Measurements from ENCODE around the gene CFAP141. TPM values are rescaled to one million over a fixed set of nuclear protein-coding genes. Genes with fewer than 3 reads are reported as not detected.

CFAP141 gene
- total and polyA plus RNA-seq, 2 of the 13 experiments (the other 11 are each of a cell fraction or from before 2014, with no cell fraction given) = not detected

DNA sequence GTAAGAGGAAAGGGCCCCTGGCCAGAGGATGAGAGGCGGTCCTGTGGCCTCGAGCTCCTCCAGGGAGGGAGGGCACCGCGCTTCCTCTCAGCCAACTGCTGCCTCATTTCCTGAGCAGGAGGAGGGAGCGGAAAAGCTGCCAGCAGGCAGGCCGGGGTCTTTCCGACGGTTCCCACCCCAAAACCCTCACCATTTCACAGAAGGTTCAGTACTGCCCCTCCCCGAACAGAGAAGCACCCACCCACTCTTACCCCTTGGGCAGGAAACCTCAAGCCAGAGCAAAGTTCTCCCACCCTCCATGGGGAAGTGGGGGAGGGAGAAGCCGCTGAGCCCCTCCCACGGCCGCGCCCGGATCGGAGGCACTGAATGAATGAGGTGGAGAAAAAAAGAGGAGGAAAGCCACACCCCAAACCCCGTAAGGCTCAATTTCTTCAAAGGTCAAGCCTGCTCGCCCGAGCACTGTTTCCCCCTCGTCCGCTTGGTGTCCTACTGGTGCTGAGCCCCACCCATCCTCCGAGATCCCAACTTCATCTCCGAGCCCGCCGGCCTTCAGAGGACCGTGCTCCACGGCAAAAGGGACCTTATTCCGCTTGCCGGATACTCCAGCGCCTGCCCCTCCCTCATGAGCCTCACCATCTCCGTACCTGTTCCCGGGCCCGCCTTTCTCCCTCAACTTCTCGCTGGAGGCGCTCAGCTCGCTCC lies 23.6 kb downstream of the CFAP141 start (continued):
- TF ChIP-seq ZNF614 (CRISPR knock-in tag; IDR thresholded peaks at IDR 0.05; ENCODE audit: borderline replicate concordance) (no peak), EEA1 (CRISPR knock-in tag; IDR thresholded peaks at IDR 0.05; ENCODE audit: borderline replicate concordance) (no peak), MXI1 (IDR thresholded peaks at IDR 0.05; ENCODE audit: borderline replicate concordance, low read depth, low read length) (no peak), ZNF234 (CRISPR knock-in tag; conservative IDR thresholded peaks at IDR 0.05) (no peak), ZNF710 (CRISPR knock-in tag; IDR thresholded peaks at IDR 0.05; ENCODE audit: borderline replicate concordance) (peak; percentile 25; the same call in 1 of the 2 replicates), MBNL3 (CRISPR knock-in tag; conservative IDR thresholded peaks at IDR 0.05) (no peak), SMARCC2 (IDR thresholded peaks at IDR 0.05) (no peak), PCBP2 (optimal IDR thresholded peaks at IDR 0.05; ENCODE audit: low read depth, low read length, poor library complexity, severe bottlenecking) (no peak), ZNF143 (CRISPR knock-in tag; IDR thresholded peaks at IDR 0.05) (0 out of 2 replicates have a peak, but pooled peaks have one; percentile 6), THYN1 (CRISPR knock-in tag; IDR thresholded peaks at IDR 0.05; ENCODE audit: borderline replicate concordance, low read depth) (no peak), GMEB2 (CRISPR knock-in tag; IDR thresholded peaks at IDR 0.05; ENCODE audit: low read depth) (no peak), MTA3 (CRISPR knock-in tag; IDR thresholded peaks at IDR 0.05) (no peak), ZFP41 (CRISPR knock-in tag; IDR thresholded peaks at IDR 0.05; ENCODE audit: borderline replicate concordance) (0 out of 2 replicates have a peak, but pooled peaks have one; percentile 10), NFE2 (CRISPR knock-in tag; IDR thresholded peaks at IDR 0.05) (no peak), HNRNPK (IDR thresholded peaks at IDR 0.05; ENCODE audit: low read depth, low read length, poor library complexity, severe bottlenecking) (no peak), ATF1 (CRISPR knock-in tag; IDR thresholded peaks at IDR 0.05) (no peak), RNF2 (conservative IDR thresholded peaks at IDR 0.05; ENCODE audit: low read depth) (no peak), CSRNP1 (CRISPR knock-in tag; IDR thresholded peaks at IDR 0.05) (no peak)
- TF ChIP-seq, protein P1, sequence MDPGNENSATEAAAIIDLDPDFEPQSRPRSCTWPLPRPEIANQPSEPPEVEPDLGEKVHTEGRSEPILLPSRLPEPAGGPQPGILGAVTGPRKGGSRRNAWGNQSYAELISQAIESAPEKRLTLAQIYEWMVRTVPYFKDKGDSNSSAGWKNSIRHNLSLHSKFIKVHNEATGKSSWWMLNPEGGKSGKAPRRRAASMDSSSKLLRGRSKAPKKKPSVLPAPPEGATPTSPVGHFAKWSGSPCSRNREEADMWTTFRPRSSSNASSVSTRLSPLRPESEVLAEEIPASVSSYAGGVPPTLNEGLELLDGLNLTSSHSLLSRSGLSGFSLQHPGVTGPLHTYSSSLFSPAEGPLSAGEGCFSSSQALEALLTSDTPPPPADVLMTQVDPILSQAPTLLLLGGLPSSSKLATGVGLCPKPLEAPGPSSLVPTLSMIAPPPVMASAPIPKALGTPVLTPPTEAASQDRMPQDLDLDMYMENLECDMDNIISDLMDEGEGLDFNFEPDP (CRISPR knock-in tag; conservative IDR thresholded peaks at IDR 0.05) = 0 out of 2 replicates have a peak, but pooled peaks have one; percentile 8
- TF ChIP-seq, protein P2, sequence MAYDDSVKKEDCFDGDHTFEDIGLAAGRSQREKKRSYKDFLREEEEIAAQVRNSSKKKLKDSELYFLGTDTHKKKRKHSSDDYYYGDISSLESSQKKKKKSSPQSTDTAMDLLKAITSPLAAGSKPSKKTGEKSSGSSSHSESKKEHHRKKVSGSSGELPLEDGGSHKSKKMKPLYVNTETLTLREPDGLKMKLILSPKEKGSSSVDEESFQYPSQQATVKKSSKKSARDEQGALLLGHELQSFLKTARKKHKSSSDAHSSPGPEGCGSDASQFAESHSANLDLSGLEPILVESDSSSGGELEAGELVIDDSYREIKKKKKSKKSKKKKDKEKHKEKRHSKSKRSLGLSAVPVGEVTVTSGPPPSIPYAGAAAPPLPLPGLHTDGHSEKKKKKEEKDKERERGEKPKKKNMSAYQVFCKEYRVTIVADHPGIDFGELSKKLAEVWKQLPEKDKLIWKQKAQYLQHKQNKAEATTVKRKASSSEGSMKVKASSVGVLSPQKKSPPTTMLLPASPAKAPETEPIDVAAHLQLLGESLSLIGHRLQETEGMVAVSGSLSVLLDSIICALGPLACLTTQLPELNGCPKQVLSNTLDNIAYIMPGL (CRISPR knock-in tag; IDR thresholded peaks at IDR 0.05; ENCODE audit: borderline replicate concordance in 1 of 2, low read depth in 1 of 2) = peak in 1 of 2 experiments; percentile 8; a peak in 2 of 4 replicates

Measured in HepG2 (cell line).